GM12874 (cell line): ENCODE measurements around the gene PTPRK.

Source experiments
- CTCF ChIP-seq: IDR thresholded peaks from 2 replicates; pipeline ENCODE4 v1.5.1; 2011; ENCODE audit warnings: low read depth, mild to moderate bottlenecking, control low read depth, low read length, moderate library complexity; ENCODE audit not compliant: insufficient read depth

The PTPRK gene

GRCh38 chr6:128305228-128305627 lies 215.2 kb downstream of the PTPRK start:
- TF ChIP-seq CTCF = no peak

GRCh38 chr6:128303870-128304269 lies 216.5 kb downstream of the PTPRK start:
- TF ChIP-seq CTCF = no peak

GRCh38 chr6:128302942-128303341 lies 217.5 kb downstream of the PTPRK start:
- no peak for TF ChIP-seq CTCF

GRCh38 chr6:128295670-128296069 lies 224.7 kb downstream of the PTPRK start:
- no peak for TF ChIP-seq CTCF

- no peak for TF ChIP-seq CTCF
These were observed 230.2 kb downstream of the PTPRK start for GRCh38 chr6:128290221-128290620.

- no peak for TF ChIP-seq CTCF
These were observed 236.3 kb downstream of the PTPRK start for GRCh38 chr6:128284128-128284527.

- no peak for TF ChIP-seq CTCF
These were observed 237.4 kb downstream of the PTPRK start for GRCh38 chr6:128282961-128283360.

- TF ChIP-seq CTCF = no peak
These were observed 239.4 kb downstream of the PTPRK start for GRCh38 chr6:128280960-128281359.
